Activated CD4-positive, alpha-beta T cell treated with anti-CD3 and anti-CD28 coated beads, Interleukin-2, amount 50 U/mL, for 16 hours (primary cell): Measurements from ENCODE around the gene BRCA2.

Experiments
- DNase-seq: peaks from one replicate; pipeline ENCODE4 v3.0.0-alpha.2; 2020

Gene BRCA2

DNA sequence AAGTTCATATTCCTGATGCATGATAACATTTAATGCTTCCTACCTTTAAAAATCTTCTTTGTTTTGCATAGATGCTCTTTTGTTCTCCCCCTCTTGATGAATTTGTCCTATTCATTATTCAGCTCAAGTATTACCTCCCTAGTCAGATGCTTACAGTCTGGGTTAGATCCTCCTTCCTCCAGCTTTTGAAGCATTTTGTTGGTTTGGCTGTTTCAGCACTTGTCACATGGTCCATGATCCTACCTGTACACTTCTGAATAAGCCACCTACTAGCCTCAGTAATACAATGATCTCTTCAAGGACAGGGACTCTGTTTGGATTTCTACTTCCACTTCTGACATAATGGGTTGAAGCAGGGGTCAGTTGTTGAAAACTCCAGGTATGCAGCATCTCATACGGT, 75.2 kb downstream of the BRCA2 start:
- DNase-seq, result no peak

DNA sequence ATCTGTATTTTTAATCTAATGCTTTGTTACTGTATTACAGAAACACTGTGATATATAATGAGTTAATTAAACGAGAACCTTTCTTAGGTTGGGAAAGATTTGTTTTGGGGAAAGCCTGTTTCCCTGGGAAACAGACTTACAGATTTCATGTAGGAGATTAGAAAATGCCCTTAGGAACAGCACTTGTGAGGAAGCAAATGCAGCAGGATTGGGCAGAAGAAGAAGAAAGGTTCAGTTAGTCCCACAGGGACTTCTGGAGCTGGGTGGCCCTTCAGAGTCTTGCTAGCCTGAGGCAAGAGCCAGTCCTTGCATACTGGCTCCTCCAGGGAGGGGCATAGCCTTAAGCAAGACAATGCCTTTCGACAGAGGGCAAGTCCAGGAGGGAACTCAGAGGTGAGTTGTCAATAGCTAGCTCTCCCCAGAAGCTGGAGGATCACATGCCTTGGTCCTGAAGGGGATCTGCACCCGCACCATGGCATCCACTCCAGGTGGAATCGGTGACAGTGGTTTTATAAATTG, 75.9 kb downstream of the BRCA2 start:
- DNase-seq, result no peak

DNA sequence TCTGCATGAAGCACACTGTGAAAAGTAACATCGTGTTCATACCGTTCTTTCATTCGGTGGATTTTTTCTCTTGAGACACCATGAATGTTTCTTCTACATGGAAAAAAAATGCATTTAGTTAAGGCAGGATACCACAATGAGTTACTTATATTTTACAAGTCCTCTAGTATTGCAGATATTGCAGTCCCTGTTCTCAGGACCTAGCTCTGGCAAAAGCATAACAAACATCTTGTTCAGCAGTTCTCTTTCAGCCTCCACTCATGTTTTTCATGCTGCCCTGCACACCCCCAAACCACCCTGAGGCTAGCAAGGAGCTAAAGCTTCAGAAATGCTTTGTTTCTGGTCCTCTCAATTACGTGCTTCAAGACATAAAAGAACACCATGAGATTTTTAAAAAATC, 87.8 kb downstream of the BRCA2 start:
- no peak for DNase-seq

DNA sequence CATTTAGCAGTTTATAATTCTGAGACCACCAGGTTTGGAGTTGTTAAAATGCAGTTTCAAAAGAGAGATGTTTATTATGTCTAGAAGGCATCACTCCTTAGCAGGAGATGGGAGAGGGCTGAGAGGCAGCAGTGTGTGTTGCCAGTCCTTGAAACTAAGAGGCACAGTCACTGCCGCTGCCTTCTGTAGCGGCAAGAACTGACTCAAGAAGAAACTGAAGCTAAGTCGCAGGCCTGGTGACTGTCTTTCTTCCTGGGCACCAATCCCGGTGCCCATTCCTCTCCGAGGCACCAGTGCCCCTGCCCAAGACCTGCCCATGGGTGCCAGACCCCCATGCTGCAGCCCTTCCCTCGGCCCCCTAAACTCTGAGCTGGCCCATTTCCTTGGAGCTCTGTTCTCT, 92.5 kb downstream of the BRCA2 start:
- DNase-seq, result peak; percentile 60

DNA sequence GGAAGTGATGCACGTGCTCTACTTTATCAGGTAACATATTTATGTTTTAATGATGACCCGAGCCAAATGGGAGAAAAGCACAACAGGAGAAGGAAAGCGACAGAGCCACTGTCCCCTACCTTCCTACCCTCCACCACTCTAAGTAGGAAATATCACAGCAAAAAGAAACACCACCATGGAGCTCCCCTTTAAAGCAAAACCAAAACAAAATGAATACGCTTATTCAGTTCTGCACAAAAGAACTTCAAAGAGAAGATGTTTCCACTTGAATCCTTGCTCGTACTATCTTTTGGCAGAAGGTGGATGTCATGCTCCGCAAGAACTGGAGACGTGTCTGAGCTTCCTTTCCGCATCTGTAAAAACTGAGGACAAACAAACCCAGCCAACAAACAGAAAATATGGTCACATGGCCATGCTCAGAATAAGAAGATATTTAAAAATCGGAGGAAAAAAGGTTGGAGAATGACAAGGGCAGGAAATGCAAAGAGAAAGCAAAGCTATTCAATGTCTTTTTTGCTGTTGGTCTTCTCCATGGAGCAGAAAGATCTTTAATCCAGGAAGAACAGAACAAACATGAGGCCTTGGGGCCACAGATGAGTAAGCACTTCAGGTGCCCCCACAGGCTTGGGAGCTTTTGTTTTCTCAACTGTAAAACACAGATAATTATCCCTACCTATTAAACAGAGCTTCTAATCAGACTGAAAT, 93.1 kb downstream of the BRCA2 start:
- DNase-seq, result no peak

DNA sequence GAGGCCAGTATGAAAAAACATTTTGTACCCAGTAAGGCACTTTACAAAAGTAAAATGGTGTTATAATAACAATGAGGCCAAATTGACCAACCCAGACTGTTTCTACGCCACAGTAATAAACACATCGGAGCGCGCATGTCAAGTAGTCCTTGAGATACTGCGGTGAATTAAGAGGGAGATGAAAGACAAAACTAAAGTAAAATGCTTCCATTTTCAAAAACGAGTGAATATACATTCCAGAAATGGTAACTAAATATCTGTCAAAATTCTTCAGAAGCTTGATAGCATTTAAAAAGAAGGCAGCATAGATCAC, 93.6 kb downstream of the BRCA2 start:
- DNase-seq, result no peak

DNA sequence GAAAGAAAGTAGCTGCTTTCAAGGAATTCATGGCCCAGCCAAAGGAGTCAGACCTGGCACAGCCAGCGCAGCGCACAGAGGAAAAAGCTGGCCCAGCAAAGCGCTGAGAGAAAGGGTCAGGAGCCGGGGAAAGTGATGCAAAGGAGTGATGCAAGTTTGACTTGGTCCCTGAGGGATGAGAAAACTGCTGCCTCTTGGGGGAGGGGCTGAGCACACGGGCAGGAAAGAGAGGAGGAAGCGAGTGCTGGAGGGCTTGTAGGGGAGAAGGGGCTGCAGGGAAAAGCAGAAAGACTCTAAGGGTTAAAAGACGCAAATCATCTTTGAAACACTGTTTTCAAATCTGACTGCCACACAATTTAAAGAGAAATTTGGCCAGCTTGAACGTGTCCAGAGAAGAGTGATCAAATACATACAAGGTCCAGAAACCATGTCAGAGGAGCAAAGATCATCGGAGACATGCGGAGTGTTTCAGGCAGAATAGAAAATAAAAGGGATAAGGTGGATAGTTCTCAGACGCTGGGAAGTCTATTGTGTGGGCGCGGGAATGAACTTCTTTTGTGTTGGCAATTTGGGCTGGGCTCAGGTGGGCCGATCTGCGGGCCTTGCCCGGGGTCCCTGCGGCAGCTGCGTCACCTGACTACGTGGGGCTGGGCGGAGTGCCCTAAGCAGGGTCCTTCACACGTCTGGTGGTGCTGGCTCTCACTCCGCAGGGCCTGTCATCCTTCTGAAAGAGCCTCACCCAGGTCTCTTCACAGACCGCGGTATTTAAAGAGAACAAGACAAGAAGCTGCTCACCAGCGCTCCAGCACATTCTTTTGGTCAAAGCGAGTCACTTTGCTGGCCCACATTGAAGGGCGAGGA, 94.5 kb downstream of the BRCA2 start:
- DNase-seq, result no peak

DNA sequence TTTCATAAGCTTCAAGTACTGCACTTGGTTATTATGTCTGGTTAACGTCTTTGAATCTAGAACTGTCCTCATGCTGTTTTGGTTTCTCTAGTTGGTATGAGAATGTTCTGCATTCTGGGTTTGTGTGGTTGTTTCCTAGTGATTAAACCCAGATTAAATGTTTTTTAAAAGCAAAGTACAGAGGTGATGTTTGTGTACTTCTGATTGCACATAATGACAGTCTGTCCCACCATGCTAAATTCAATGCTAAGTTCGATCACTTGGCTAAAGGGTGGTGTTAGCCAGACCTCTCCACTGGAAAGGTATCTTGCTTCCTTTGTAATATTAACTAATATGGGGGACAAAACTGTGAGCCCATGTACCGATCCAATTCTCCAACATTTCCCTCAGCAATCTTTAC, 98.0 kb downstream of the BRCA2 start:
- no peak for DNase-seq

DNA sequence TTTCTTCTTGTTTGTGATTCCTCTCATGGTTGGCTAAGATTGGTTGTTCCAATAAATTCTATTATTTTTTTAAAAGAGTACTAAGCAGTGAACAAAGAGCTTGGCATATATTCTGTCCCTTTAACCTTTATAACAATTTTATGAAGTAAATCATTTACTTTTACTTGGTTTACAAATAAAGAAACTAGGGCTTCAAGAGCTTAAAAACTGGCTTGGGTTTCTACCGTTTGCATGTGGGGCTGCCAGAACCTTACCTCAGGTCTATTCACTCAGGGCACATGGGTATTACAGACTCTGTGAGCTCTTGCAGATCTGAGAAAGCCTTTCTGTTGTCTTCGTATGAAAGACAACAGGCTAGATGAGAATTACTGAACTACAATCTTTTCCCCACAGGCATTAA, 99.3 kb downstream of the BRCA2 start:
- DNase-seq, result no peak

DNA sequence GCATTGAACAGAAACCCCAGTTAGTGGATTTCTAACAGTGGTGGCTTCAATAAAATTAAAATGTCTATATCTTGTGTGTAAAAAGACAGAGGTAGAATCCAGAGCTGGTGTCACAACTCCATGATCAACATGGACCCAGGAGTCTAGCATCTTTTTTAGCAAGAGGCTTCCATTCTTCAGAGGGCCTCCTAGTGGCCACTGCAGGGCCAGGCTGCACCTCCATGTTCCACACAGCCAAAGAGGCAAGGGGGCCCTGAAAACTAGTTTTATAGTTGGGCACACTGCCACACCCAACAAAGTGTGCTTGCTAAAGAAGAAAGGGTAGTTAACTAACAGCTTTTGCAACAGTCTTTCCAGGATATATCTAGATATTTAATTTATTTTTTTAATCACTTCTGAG, 99.7 kb downstream of the BRCA2 start:
- peak; percentile 20 for DNase-seq

DNA sequence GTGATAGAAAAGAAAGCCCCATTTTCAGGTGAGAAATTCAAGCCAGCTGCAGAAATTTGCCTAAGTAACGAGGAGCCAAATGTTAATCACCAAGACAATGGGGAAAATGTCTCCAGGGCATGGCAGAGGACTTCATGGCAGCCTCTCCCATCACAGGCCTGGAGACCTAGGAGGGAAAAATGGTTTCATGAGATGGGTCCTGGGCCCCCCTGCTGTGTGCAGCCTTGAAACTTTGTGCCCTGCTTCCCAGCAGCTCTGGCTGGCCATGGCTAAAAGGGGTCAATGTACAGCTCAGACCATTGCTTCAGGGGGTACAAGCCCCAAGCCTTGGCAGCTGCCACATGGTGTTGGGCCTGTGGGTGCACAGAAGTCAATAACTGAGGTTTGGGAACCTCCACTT, 102.7 kb downstream of the BRCA2 start:
- no peak for DNase-seq

DNA sequence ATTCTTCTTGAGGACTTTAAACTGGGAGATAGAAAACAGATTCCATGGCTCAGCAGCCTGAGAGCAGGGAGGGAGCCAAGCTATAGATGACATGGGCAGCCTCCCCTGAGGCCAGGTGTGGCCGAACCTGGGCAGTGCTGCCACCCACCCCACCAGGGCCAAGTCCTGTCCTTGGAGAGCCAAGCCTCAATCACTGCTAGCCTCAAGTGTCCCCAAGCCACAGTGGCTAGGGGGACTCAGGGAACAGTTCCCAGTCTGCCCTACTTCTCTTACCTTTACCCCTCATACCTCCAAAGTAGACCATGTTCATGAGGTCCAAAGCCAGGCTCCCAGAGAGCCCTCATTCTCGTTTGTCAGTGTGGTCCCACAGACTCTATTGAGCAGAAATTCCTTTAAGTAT, 104.6 kb downstream of the BRCA2 start:
- DNase-seq, result no peak

DNA sequence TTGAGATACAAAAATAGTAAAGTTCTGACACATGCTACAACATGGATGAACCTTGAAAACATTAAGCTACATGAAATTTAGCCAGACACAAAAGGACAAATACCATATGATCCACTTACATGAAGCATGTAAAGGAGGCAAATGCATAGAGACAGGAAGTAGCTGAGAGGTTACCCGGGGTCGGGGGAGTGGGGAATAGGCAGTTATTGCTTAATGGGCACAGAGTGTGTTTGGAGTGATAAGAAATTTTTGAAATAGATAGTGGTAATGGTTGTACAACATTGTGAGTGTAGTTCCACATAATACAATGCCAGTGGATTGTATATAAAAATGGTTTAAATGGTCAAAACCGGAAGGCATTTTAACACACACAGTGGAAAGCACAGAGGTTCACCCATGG, 108.3 kb downstream of the BRCA2 start:
- DNase-seq, result no peak

DNA sequence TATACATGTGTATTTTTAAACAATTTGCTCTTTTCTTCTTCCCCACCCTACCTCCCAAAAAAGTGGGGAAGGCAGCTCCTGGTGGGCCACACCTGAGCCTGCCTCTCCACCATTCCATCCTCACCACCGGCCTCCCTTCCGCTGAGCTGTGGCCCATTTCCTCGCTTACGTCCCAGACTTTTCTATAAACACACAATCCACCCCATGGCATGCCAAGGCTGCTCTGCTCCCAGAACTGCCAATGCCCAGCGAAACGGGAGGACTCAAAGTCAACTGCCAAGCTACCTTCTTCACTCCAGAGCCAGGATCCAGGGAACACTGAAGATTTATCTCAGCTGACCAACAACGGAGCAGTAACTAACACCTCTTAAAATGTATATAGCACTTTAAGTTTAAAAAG, 109.8 kb downstream of the BRCA2 start:
- no peak for DNase-seq

DNA sequence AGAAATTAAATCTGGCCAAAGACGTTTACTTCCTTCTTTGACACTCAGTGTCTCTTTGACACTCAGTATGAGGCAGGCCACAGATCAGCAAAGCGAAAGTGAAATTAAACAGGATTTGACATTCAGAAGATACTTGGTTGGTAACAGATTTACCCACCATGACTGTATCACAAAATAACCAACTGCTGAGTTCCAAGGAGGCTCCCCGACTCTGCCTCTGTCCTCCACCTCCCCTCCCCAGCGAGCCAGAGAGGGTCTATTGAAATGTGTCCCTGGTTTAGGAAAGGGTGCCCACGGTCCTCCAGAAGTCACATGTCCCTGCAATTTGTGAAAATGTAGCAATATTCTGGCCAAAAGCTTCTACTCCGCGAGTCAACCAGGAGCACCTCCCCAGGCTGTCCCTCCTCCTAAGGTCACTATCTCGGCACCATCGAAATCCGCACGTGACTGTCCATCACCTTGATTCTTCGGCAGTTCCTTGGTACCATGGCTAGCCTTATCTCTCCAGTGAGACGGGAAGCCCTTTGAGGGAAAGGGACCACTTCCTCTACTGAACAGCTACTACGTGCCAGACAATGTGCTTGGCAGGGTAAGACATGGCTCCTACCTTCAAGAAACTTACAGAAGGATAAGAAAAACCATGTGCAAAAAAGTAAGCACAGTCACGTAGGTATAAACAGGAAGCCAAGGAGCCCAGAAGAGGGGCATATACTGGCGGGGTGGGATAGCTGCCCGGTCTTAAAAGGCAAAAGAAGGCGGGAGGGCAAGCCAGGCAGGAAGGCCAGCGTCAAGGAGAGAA, 111.1 kb downstream of the BRCA2 start:
- peak; percentile 83 for DNase-seq

DNA sequence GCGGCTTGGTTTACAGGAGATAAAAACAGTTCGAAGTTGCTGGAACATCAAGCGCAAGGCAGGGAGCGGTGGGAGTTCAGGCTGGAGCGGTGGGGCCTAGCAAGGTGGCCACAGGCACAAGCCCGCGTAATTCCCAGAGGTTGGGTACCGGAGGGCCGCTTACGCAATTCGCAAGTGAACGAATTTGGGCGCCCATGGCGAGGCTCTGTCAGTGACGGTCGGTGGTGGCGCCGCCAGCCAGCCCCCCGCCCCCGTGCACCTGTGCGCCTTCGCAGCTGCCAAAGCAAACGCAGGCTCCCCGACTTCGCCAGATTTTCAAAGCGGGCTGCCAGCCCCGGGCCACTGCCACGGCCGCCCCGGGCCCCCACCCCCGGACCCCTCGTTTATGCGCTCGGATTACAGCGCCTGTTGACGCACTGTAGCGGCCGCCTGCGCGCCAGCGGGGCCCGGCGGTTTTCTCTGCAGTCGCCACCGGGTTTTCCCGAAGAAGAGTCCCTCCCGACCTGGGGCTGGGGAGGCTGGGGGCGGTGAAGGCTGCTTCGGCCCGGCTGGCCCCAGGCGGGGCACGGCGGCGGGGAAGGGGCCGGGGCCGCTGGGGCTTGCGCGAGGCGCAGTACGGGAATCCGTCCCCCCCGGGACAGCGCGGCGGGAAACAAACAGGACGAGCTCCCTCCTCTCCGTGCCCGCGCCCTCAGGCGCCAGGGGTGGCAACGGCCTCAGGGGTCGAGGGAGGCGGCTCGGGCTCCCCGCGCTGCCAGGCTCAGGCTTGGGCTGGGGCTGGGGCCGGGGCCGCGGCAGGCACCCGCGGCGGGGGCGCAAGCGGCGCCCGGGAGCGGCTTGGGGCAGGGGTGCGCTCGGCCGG, 111.9 kb downstream of the BRCA2 start:
- DNase-seq, result peak; percentile 67

DNA sequence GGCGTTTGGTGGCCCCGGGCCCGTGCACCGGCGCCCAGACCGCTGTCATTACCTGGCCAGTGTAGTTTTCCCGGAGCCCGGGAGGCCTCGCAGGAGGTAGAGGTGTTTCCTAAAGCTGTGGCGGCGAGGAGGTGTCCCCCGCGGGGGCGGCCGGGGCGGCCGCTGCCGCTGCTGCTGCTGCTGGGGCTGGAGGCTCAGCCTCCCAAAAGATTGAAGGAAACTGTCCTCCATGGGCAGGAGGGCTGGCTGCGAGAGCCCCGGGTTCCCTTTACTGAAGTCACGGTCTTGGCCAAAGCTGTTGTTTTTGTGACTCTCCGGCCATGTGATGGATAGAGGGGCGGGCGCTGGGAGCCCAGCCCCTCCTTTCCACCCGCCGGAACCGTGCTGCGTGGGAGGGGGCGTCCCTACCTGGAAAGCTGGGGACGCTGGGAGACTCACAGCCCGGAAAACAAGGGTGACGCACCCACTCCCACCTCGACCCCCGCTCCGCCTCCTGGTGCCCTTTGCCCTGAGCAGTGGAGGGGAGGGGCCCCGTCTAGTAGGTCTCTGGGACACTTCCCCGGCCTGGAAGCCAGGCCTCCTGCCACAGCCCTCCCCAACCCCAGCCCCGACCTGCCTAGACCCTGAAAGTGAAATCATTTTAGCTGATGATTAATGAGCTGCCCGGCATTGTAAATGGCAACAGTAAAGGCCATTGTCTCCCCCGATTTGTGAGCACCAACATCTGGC, 112.7 kb downstream of the BRCA2 start, which contains the start of gene N4BP2L1:
Gene N4BP2L1, minus strand, starts transcription at position 279 of the 729 bp plus-strand sequence. Its CDS starts 48 bp downstream, at position 231.
- peak; percentile 84 for DNase-seq

DNA sequence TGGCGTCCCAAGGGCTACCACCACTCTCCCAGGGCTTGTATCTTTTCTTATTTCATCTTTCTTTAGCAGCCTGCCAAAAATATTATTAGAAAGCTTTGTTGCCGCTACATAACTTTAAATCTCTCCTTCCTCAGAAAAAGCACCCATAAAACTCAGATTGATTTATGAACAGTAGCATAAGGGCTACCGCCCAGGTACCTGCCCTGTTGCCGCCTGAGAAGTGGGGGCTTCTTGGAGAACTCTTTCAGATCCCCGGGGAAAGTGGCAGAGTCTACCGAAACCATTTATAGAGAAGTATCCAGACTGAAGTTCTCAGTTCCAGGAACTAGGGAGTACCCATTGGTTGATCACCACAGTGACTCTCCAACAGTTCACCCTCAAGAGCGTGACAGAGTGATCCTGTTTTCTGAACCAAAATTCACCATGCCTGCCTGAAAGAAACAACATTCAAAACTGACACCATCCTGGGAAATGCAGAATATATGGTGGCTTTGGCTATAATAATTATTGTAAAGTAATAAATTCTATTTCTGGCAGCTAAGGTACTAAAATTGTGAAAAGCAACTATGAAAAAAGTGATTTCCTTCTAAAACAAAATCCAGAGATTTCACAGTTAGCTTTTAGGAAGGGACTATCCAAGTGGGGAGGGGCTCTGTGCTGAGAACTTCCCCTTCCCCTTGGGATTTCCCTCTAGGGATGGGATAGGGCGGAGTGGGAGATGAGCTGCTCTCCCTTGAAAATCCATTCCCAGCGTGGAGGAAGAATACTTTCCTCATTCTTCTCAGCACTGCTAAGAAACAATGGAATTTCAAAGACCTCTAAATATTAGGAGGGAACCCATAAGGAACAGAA, 113.5 kb downstream of the BRCA2 start:
- DNase-seq, result no peak

DNA sequence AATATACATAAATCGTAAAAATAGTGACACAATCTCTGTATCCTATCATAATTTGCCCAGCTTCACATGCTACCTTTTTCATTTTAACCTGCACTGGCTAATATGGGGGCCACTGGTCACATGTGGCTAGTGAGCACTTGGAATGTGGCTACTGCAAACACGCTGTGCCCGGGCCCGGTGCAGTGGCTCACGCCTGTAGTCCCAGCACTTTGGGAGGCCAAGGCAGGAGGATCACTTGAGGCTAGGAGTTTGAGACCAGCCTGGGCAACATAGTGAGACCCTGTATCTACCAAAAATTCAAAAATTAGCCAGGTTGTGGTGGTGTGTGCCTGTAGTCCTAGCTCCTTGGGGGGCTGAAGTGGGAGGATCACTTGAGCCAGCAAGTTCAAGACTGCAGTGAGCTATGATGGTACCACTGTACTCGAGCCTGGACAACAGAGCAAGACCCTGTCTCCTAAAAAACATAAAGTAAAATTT, 114.2 kb downstream of the BRCA2 start:
- DNase-seq, result no peak

DNA sequence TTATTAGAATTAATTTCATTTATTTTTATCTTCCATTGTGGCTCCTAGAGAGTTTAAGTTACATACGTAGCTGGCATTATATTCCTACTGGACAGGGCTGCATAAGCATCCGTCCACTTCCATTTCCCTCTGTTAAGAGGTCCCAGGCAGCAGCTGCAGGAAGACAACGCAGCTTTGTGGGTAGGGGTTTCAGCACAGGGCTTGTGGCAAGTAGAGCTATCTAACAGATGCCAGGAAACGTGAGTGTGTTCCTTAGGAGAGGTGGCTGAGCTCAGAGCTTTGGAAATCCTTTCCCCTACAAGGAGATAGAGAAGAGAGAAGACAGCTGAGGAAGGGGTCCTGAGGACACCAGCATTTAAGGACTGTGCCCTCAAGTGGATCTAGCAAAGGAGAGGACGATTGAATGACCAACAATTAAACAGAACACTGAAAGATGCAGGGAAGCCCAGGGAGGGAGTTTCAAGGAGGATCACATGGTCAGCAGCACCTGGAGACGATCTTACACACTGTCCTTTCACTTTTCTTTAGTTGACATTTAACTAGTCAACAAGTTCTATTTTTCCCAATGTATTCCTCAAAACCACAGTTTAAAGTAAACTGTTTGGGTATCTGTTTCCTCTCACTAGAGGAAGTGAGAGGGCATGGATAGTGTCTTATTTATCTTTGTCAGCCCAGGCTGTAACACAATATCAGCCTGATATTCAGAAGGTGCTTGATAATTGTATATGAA, 114.9 kb downstream of the BRCA2 start:
- no peak for DNase-seq
